ENCODE data around the gene PIEZO1.
"Not testable (repeated sequence)": the region's sequence is repeated elsewhere in the genome, so short reads cannot be mapped to it uniquely, and the experiment has no call there.

PIEZO1 gene

GRCh38 chr16:88780142-88781062, 4.6 kb downstream of the PIEZO1 start:
- H3K27ac ChIP-seq (ENCODE audit: low read depth, low read length): peak overlapping the region; percentile 86
- no peaks in the 10 kb centered on the region for H3K36me3 ChIP-seq (ENCODE audit: control insufficient read depth, insufficient read depth, low read length)
- H3K4me3 ChIP-seq (ENCODE audit: low read length): peak overlapping the region; percentile 36
- no peak overlapping the region for H3K9ac ChIP-seq (ENCODE audit: low read length)
- peaks cover 68% of the 10 kb centered on the region for H3K4me1 ChIP-seq (ENCODE audit: control insufficient read depth, insufficient read depth, low read length)
- H3K27me3 ChIP-seq (ENCODE audit: control insufficient read depth, insufficient read depth, low read length): no peaks in the 10 kb centered on the region

GRCh38 chr16:88779406-88780141, 5.4 kb downstream of the PIEZO1 start:
- Histone ChIP-seq H3K27ac (ENCODE audit: low read depth, low read length) (peak overlapping the region; percentile 86), H3K9ac (ENCODE audit: low read length) (no peak overlapping the region), H3K4me3 (ENCODE audit: low read length) (peak overlapping the region; percentile 36), H3K27me3 (ENCODE audit: control insufficient read depth, insufficient read depth, low read length) (no peaks in the 10 kb centered on the region), H3K4me1 (ENCODE audit: control insufficient read depth, insufficient read depth, low read length) (peaks cover 73% of the 10 kb centered on the region), H3K36me3 (ENCODE audit: control insufficient read depth, insufficient read depth, low read length) (no peaks in the 10 kb centered on the region)

GRCh38 chr16:88778541-88779065, 6.4 kb downstream of the PIEZO1 start:
- no peaks in the 10 kb centered on the region for H3K27me3 ChIP-seq (ENCODE audit: control insufficient read depth, insufficient read depth, low read length)
- no peak overlapping the region for H3K9ac ChIP-seq (ENCODE audit: low read length)
- peak overlapping the region; percentile 86 for H3K27ac ChIP-seq (ENCODE audit: low read depth, low read length)
- no peaks in the 10 kb centered on the region for H3K36me3 ChIP-seq (ENCODE audit: control insufficient read depth, insufficient read depth, low read length)
- no peak overlapping the region for H3K4me3 ChIP-seq (ENCODE audit: low read length)
- peaks cover 81% of the 10 kb centered on the region for H3K4me1 ChIP-seq (ENCODE audit: control insufficient read depth, insufficient read depth, low read length)

GRCh38 chr16:88778271-88778525, 6.8 kb downstream of the PIEZO1 start:
- H3K4me1 ChIP-seq (ENCODE audit: control insufficient read depth, insufficient read depth, low read length): peaks cover 82% of the 10 kb centered on the region
- H3K4me3 ChIP-seq (ENCODE audit: low read length): no peak overlapping the region
- H3K27ac ChIP-seq (ENCODE audit: low read depth, low read length): peak overlapping the region; percentile 86
- H3K27me3 ChIP-seq (ENCODE audit: control insufficient read depth, insufficient read depth, low read length): no peaks in the 10 kb centered on the region
- H3K9ac ChIP-seq (ENCODE audit: low read length): no peak overlapping the region
- H3K36me3 ChIP-seq (ENCODE audit: control insufficient read depth, insufficient read depth, low read length): no peaks in the 10 kb centered on the region

GRCh38 chr16:88777471-88778270, 7.3 kb downstream of the PIEZO1 start:
- no peak overlapping the region for H3K9ac ChIP-seq (ENCODE audit: low read length)
- no peaks in the 10 kb centered on the region for H3K36me3 ChIP-seq (ENCODE audit: control insufficient read depth, insufficient read depth, low read length)
- H3K4me1 ChIP-seq (ENCODE audit: control insufficient read depth, insufficient read depth, low read length): peaks cover 81% of the 10 kb centered on the region
- H3K27me3 ChIP-seq (ENCODE audit: control insufficient read depth, insufficient read depth, low read length): no peaks in the 10 kb centered on the region
- peak overlapping the region; percentile 86 for H3K27ac ChIP-seq (ENCODE audit: low read depth, low read length)
- H3K4me3 ChIP-seq (ENCODE audit: low read length): no peak overlapping the region

- Histone ChIP-seq H3K4me1 (ENCODE audit: control insufficient read depth, insufficient read depth, low read length) (peaks cover 77% of the 10 kb centered on the region), H3K27ac (ENCODE audit: low read depth, low read length) (no peak overlapping the region)
Observed at GRCh38 chr16:88775825-88776224, 9.2 kb downstream of the PIEZO1 start.

GRCh38 chr16:88774544-88775393, 10.3 kb downstream of the PIEZO1 start:
- H3K36me3 ChIP-seq (ENCODE audit: control insufficient read depth, insufficient read depth, low read length): no peaks in the 10 kb centered on the region
- H3K27ac ChIP-seq (ENCODE audit: low read depth, low read length): peak overlapping the region; percentile 58
- H3K4me1 ChIP-seq (ENCODE audit: control insufficient read depth, insufficient read depth, low read length): peaks cover 75% of the 10 kb centered on the region
- H3K27me3 ChIP-seq (ENCODE audit: control insufficient read depth, insufficient read depth, low read length): no peaks in the 10 kb centered on the region
- no peak overlapping the region for H3K4me3 ChIP-seq (ENCODE audit: low read length)
- no peak overlapping the region for H3K9ac ChIP-seq (ENCODE audit: low read length)

More at GRCh38 chr16:88775825-88776224, 9.2 kb downstream of the PIEZO1 start:
- no peaks in the 10 kb centered on the region for H3K27me3 ChIP-seq (ENCODE audit: control insufficient read depth, insufficient read depth, low read length)
- no peak overlapping the region for H3K9ac ChIP-seq (ENCODE audit: low read length)
- no peak overlapping the region for H3K4me3 ChIP-seq (ENCODE audit: low read length)
- H3K36me3 ChIP-seq (ENCODE audit: control insufficient read depth, insufficient read depth, low read length): no peaks in the 10 kb centered on the region

GRCh38 chr16:88773812-88774291, 11.2 kb downstream of the PIEZO1 start:
- peaks cover 76% of the 10 kb centered on the region for H3K4me1 ChIP-seq (ENCODE audit: control insufficient read depth, insufficient read depth, low read length)

GRCh38 chr16:88772871-88773811, 11.9 kb downstream of the PIEZO1 start:
- Histone ChIP-seq H3K9ac (ENCODE audit: low read length) (no peak overlapping the region), H3K4me3 (ENCODE audit: low read length) (no peak overlapping the region), H3K27ac (ENCODE audit: low read depth, low read length) (peak overlapping the region; percentile 68), H3K27me3 (ENCODE audit: control insufficient read depth, insufficient read depth, low read length) (no peaks in the 10 kb centered on the region), H3K36me3 (ENCODE audit: control insufficient read depth, insufficient read depth, low read length) (no peaks in the 10 kb centered on the region), H3K4me1 (ENCODE audit: control insufficient read depth, insufficient read depth, low read length) (peaks cover 79% of the 10 kb centered on the region)

More at GRCh38 chr16:88773812-88774291, 11.2 kb downstream of the PIEZO1 start:
- Histone ChIP-seq H3K27me3 (ENCODE audit: control insufficient read depth, insufficient read depth, low read length) (no peaks in the 10 kb centered on the region), H3K36me3 (ENCODE audit: control insufficient read depth, insufficient read depth, low read length) (no peaks in the 10 kb centered on the region), H3K4me3 (ENCODE audit: low read length) (no peak overlapping the region), H3K9ac (ENCODE audit: low read length) (no peak overlapping the region), H3K27ac (ENCODE audit: low read depth, low read length) (peak overlapping the region; percentile 68)

- not testable (repeated sequence) for H3K36me3 ChIP-seq (ENCODE audit: control insufficient read depth, insufficient read depth, low read length); H3K9ac ChIP-seq (ENCODE audit: low read length); H3K4me3 ChIP-seq (ENCODE audit: low read length); H3K27me3 ChIP-seq (ENCODE audit: control insufficient read depth, insufficient read depth, low read length)
- peaks cover 78% of the 10 kb centered on the region for H3K4me1 ChIP-seq (ENCODE audit: control insufficient read depth, insufficient read depth, low read length)
- peak overlapping the region; percentile 90 for H3K27ac ChIP-seq (ENCODE audit: low read depth, low read length)
Observed at GRCh38 chr16:88771781-88772180, 13.2 kb downstream of the PIEZO1 start.

Measured in rectal smooth muscle tissue (tissue), 1 donor.